NT2/D1 (cell line): Measurements from ENCODE around the gene LARGE1.

Experiments used
- SUZ12 ChIP-seq: IDR thresholded peaks from 2 replicates; pipeline ENCODE4 v1.6.1; 2011; ENCODE audit not compliant: insufficient read length, insufficient read depth; ENCODE audit errors: extremely low read depth
- YY1 ChIP-seq: IDR thresholded peaks from 2 replicates; pipeline ENCODE4 v1.6.1; 2011; ENCODE audit not compliant: insufficient read length, insufficient read depth
- ZNF274 ChIP-seq: IDR thresholded peaks from 2 replicates; pipeline ENCODE4 v1.6.1; 2011; ENCODE audit warnings: mild to moderate bottlenecking, low read depth, low read length

GRCh38 chr22:33224841-33225240 lies 695.4 kb downstream of the LARGE1 start:
- TF ChIP-seq ZNF274 = no peak
- TF ChIP-seq SUZ12 = no peak
- no peak for TF ChIP-seq YY1
